Astrocyte of the spinal cord (primary cell): ENCODE measurements around the gene RNF152.

Experiments
- DNase-seq: peaks from one replicate; pipeline ENCODE4 v3.0.0; 2011; ENCODE audit warnings: low read depth, low spot score
- H3K4me3 ChIP-seq: 2 replicates; pipeline ENCODE4 v1.5.1; 2011; ENCODE audit warnings: low read depth, mild to moderate bottlenecking, low read length, moderate library complexity
- CTCF ChIP-seq: IDR thresholded peaks from 2 replicates; pipeline ENCODE4 v1.5.1; 2012; ENCODE audit warnings: low read depth, mild to moderate bottlenecking, low read length, inconsistent platforms
- in situ Hi-C: cut with HindIII; loops from 2 replicates; pipeline ENCODE4 v1.10.0; 2017; ENCODE audit warnings: low sequenced_read_pairs

Gene RNF152

GRCh38 chr18:61842146-61842545 lies 50.7 kb downstream of the RNF152 start:
- TF ChIP-seq CTCF: no peak
- in situ Hi-C loops: no loop called here
- H3K4me3 ChIP-seq: no peak overlapping the region
- peak; percentile 5 for DNase-seq

- TF ChIP-seq CTCF: no peak
- in situ Hi-C loops: no loop called here
- H3K4me3 ChIP-seq: no peak overlapping the region
- DNase-seq: no peak
Observed at GRCh38 chr18:61841706-61842105, 51.1 kb downstream of the RNF152 start.

- in situ Hi-C loops: no loop called here
- no peak for DNase-seq
- TF ChIP-seq CTCF: no peak
- H3K4me3 ChIP-seq: no peak overlapping the region
Observed at GRCh38 chr18:61840324-61840723, 52.5 kb downstream of the RNF152 start.

DNA sequence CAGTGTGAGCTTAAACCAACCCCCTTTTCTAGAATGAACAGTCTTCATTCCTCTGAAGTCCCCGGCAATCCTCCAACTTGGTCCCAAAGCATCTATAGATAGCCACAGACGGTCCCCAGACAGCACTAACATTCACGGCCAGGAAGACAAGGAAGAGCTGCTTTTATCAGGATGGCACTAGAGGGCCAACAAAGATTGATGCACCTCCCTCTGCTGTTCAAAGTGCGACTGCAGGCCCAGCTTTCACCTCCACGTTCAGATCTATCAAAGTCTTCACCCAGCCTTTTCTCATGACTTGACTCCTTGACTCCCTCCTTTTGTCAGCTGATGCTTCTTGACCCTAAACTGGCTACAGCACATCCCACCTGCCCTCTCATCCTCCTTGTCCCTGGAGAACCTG lies 54.3 kb downstream of the RNF152 start:
- in situ Hi-C loops: no loop called here
- no peak overlapping the region for H3K4me3 ChIP-seq
- no peak for DNase-seq
- TF ChIP-seq CTCF: no peak

- peak; percentile 44 for DNase-seq
- no peak overlapping the region for H3K4me3 ChIP-seq
- no peak for TF ChIP-seq CTCF
- in situ Hi-C loops: no loop called here
Observed at GRCh38 chr18:61833978-61834377, 58.8 kb downstream of the RNF152 start.

DNA sequence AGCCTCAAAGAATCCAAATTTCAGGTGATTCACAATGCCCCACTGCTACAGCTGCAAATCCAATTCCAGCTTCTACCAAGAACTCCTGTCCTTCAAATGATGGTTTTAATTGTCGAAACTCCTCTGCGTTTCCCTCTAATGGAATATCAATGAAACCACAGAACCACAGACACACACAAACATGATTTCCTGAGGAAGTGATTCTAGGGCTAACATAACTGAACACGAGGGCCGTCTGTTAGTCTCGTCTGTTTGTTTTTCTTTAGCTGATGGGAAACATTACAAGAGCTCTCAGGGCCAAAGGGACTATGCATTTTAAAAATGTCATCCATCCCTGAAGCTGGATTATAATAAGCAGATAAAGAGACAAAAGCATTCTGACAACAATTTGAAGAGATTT lies 59.4 kb downstream of the RNF152 start:
- peak; percentile 67 for DNase-seq
- TF ChIP-seq CTCF: no peak
- no peak overlapping the region for H3K4me3 ChIP-seq
- in situ Hi-C loops: no loop called here

DNA sequence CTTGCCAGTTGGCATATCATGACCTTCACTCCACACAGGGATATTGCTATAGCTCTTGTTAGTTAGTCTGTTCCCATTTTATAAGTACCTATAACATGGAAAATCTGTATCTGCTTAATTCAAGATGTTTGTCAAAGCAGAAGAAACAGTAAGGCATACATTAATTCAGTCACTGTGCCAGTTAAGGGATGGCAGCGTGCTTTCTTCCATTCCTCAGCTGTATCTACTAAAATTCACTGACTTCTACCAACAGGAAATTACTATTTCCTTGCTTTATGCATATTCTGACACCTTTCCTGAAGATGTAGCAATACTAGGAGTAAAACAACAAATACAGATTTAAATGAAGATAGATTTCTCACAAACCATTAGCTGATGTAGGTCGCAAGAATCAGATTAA lies 59.9 kb downstream of the RNF152 start:
- in situ Hi-C loops: no loop called here
- DNase-seq: no peak
- no peak for TF ChIP-seq CTCF
- no peak overlapping the region for H3K4me3 ChIP-seq
